ENCODE measurements around the gene OLIG1. TPM values are rescaled to one million over a fixed set of nuclear protein-coding genes. Genes with fewer than 3 reads are reported as not detected.

The OLIG1 gene
- polyA plus RNA-seq, 1 of the 3 experiments (the other 2 are of a cell fraction) = not detected

GRCh38 chr21:33076600-33077329, 6.8 kb downstream of the OLIG1 start:
- Histone ChIP-seq H3K4me1 (ENCODE audit: control insufficient read depth in 1 of 2, insufficient read depth in 2 of 2, low read depth in 1 of 2, low read length in 1 of 2) (no peaks in the 10 kb centered on the region), H3K27ac (ENCODE audit: low read depth in 2 of 2, low read length in 1 of 2) (no peak overlapping the region), H3K9me3 (no peaks in the 10 kb centered on the region), H3K9me2 (no peaks in the 10 kb centered on the region), H3K9ac (no peak overlapping the region), H2AFZ (ENCODE audit: low read depth) (no peak overlapping the region), H3K4me3 (ENCODE audit: low read depth in 2 of 2, low read length in 1 of 2) (no peak overlapping the region), H3K36me3 (replicated peaks in 1 of 2; ENCODE audit: control insufficient read depth in 1 of 2, insufficient read depth in 2 of 2, low read length in 1 of 2) (no peaks in the 10 kb centered on the region), H3K79me2 (ENCODE audit: insufficient read depth) (no peaks in the 10 kb centered on the region), H4K20me1 (ENCODE audit: insufficient read depth) (no peaks in the 10 kb centered on the region), H3F3A (replicated peaks; ENCODE audit: insufficient read depth) (no peaks in the 10 kb centered on the region), H3K27me3 (ENCODE audit: insufficient read depth) (peaks cover 75% of the 10 kb centered on the region), H3K4me2 (no peak overlapping the region)
- DNase-seq = no peak
- TF ChIP-seq GABPA (IDR thresholded peaks at IDR 0.05; ENCODE audit: low read depth) (no peak), MXI1 (IDR thresholded peaks at IDR 0.05; ENCODE audit: low read depth, low read length) (no peak), USF1 (IDR thresholded peaks at IDR 0.05; ENCODE audit: borderline replicate concordance, low read depth) (no peak), GATA2 (CRISPR knock-in tag; IDR thresholded peaks at IDR 0.05) (no peak)
- POLR2A ChIA-PET = no interaction called here
- CTCF ChIA-PET = no interaction called here
- 14% methylated on average over 11 of the region's 11 CpGs for WGBS (ENCODE audit: low lambda C conversion rate)

DNA sequence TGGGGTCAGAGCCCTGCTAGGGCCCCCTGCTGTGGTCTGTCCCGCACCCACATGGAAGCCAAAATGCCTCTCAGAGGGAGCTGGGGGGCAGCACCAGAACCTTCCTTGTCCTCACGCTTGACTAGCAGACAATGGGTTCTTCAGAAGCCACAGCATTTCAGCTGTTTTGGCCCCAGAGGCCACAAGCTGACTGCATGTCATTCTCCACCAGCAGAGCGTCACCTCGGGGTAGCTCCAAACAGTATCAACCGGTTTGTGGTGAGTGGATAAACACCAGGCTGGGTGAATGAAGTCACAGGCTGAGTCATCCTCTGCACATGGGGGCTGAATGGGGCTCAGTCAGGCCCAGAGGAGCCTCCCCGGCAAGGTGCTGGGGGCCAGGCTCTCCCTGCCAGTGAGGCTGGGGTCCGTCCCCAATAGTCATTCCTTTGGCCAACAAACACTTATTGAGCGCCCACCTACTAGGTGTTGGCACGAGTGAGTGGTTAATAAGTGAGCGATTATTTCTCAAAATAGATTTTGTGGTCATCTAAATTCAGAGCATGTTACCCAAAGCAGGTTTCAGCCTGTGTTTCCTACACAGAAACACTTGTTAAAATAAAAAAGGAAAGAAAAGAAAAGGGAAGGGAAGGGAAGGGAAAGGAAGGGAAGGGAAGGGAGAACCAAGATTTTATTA, 9.1 kb downstream of the OLIG1 start:
- Histone ChIP-seq H3K4me2 (no peak overlapping the region), H3F3A (replicated peaks; ENCODE audit: insufficient read depth) (no peaks in the 10 kb centered on the region), H4K20me1 (ENCODE audit: insufficient read depth) (no peaks in the 10 kb centered on the region), H3K9me3 (no peaks in the 10 kb centered on the region), H3K4me1 (ENCODE audit: control insufficient read depth in 1 of 2, insufficient read depth in 2 of 2, low read depth in 1 of 2, low read length in 1 of 2) (no peaks in the 10 kb centered on the region), H2AFZ (ENCODE audit: low read depth) (no peak overlapping the region), H3K27ac (ENCODE audit: low read depth in 2 of 2, low read length in 1 of 2) (no peak overlapping the region), H3K79me2 (ENCODE audit: insufficient read depth) (no peaks in the 10 kb centered on the region), H3K9ac (no peak overlapping the region), H3K9me2 (no peaks in the 10 kb centered on the region), H3K4me3 (ENCODE audit: low read depth in 2 of 2, low read length in 1 of 2) (no peak overlapping the region), H3K27me3 (ENCODE audit: insufficient read depth) (peaks cover 58% of the 10 kb centered on the region), H3K36me3 (replicated peaks in 1 of 2; ENCODE audit: control insufficient read depth in 1 of 2, insufficient read depth in 2 of 2, low read length in 1 of 2) (no peaks in the 10 kb centered on the region)
- no peak for DNase-seq
- whole genome bisulfite sequencing (ENCODE audit: low lambda C conversion rate) = 11% methylated on average over 10 of the region's 10 CpGs
- TF ChIP-seq IRF3 (IDR thresholded peaks at IDR 0.05; ENCODE audit: low read depth, low read length) (no peak), EZH2phosphoT487 (IDR thresholded peaks at IDR 0.05; ENCODE audit: borderline replicate concordance, low read depth) (no peak), TCF12 (IDR thresholded peaks at IDR 0.05) (0 out of 2 replicates have a peak, but pooled peaks have one; percentile 7), FOSL2 (IDR thresholded peaks at IDR 0.05; ENCODE audit: borderline replicate concordance, low read depth) (peak; percentile 20; the same call in 1 of the 2 replicates), GABPA (IDR thresholded peaks at IDR 0.05; ENCODE audit: low read depth) (no peak), GATA2 (CRISPR knock-in tag; IDR thresholded peaks at IDR 0.05) (no peak)
- ChIA-PET CTCF (no interaction called here), POLR2A (no interaction called here)

Measured in SK-N-SH (cell line).